GM12864 (cell line): ENCODE measurements around the gene PCDHGA10.
"Not testable (repeated sequence)": the region's sequence is repeated elsewhere in the genome, so short reads cannot be mapped to it uniquely, and the experiment has no call there.

ENCODE experiments used
- DNase-seq: peaks from one replicate; pipeline ENCODE4 v3.0.0-alpha.2; 2011; ENCODE audit warnings: low read depth
- H3K4me3 ChIP-seq: 2 replicates; pipeline ENCODE4 v1.5.1; 2011; ENCODE audit warnings: mild to moderate bottlenecking, low read depth, low read length, control low read depth
- TF ChIP-seq, protein P1 (sequence below): IDR thresholded peaks from 2 replicates; pipeline ENCODE4 v1.5.1; 2011; ENCODE audit warnings: low read depth, mild to moderate bottlenecking, moderate library complexity, low read length, control low read depth, inconsistent platforms; ENCODE audit errors: missing control alignments

The PCDHGA10 gene

DNA sequence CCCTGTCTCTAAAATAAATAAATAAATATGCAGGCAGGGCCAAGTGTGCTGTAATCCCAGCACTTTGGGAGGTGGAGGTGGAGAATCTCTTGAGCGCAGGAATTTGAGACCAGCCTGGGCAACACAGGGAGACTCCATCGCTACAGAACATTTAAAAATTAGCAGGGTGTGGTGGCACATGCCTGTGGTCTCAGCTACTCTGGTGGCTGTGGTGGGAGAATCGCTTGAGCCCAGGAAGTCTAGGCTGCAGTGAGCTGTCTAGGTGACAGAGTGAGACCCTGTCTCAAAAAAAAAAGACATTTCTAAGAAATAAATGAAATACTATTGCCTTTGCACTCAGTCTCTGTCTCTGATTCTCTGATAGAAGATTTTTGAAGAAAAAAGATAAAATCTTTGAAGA, 1.2 kb upstream of the PCDHGA10 start:
- no peak overlapping the region for H3K4me3 ChIP-seq
- TF ChIP-seq, protein P1, sequence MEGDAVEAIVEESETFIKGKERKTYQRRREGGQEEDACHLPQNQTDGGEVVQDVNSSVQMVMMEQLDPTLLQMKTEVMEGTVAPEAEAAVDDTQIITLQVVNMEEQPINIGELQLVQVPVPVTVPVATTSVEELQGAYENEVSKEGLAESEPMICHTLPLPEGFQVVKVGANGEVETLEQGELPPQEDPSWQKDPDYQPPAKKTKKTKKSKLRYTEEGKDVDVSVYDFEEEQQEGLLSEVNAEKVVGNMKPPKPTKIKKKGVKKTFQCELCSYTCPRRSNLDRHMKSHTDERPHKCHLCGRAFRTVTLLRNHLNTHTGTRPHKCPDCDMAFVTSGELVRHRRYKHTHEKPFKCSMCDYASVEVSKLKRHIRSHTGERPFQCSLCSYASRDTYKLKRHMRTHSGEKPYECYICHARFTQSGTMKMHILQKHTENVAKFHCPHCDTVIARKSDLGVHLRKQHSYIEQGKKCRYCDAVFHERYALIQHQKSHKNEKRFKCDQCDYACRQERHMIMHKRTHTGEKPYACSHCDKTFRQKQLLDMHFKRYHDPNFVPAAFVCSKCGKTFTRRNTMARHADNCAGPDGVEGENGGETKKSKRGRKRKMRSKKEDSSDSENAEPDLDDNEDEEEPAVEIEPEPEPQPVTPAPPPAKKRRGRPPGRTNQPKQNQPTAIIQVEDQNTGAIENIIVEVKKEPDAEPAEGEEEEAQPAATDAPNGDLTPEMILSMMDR, result no peak
- DNase-seq, result no peak

DNA sequence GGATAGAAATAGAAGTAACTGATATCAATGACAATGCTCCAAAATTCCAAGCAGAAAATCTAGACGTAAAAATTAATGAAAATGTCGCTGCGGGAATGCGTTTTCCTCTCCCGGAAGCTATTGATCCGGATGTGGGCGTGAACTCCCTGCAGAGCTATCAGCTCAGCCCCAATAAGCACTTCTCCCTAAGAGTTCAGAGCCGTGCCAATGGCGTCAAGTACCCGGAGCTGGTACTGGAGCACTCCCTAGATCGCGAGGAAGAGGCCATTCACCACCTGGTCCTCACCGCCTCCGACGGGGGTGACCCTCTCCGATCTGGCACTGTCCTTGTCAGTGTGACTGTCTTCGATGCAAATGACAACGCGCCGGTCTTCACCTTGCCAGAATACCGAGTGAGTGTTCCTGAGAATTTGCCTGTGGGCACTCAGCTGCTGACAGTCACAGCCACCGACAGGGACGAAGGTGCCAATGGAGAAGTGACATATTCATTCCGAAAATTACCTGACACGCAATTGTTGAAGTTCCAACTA, 818 bp downstream of the PCDHGA10 start:
- H3K4me3 ChIP-seq, result peak overlapping the region; percentile 77

GRCh38 chr5:141414548-141415274, 1.9 kb downstream of the PCDHGA10 start:
- not testable (repeated sequence) for H3K4me3 ChIP-seq, DNase-seq

More for the DNA sequence above, 818 bp downstream of the PCDHGA10 start:
- TF ChIP-seq, protein P1, result no peak
- DNase-seq, result no peak

GRCh38 chr5:141415275-141415618, 2.5 kb downstream of the PCDHGA10 start:
- DNase-seq, result not testable (repeated sequence)
- peak overlapping the region; percentile 37 for H3K4me3 ChIP-seq

GRCh38 chr5:141417494-141418172, 4.8 kb downstream of the PCDHGA10 start, which contains the start of gene PCDHGB7:
PCDHGB7 (plus strand) TSS chr5:141417677; CDS start chr5:141417860, 183 bp downstream.
- TF ChIP-seq, protein P1, result peak; percentile 78
- H3K4me3 ChIP-seq, result peak within 1 kb of the TSS; percentile 52
- not testable (repeated sequence) for DNase-seq

GRCh38 chr5:141419074-141419880, 6.5 kb downstream of the PCDHGA10 start:
- DNase-seq, result no peak
- TF ChIP-seq, protein P1, result no peak
- H3K4me3 ChIP-seq, result no peak overlapping the region

DNA sequence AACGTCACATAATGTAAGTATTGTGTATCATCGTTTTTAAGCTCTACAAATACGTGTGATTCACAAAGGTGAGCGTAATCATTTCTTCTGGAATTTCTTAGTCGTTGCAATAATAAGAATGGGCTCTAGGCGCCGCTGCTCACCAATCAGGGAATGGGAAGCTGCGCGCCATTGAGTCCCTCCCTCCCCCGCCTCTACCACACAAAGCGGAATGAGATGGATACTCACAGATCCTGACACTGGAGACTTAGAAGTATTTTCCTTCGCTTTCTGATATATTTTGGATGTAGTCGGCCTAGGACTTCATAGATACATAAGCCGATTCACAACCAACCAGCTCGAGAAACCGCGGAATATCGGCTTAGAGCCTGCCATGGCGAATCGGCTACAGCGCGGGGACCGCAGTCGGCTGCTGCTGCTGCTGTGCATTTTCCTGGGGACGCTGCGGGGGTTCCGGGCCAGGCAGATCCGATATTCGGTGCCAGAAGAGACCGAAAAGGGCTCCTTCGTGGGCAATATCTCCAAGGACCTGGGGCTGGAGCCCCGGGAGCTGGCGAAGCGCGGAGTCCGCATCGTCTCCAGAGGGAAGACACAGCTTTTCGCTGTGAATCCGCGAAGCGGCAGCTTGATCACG, 8.2 kb downstream of the PCDHGA10 start, which contains the start of gene PCDHGA11:
TSS of gene PCDHGA11 (plus strand) at position 197 of the 634 bp plus-strand sequence. CDS start at position 374, 177 bp downstream.
- TF ChIP-seq, protein P1, result peak; percentile 65
- H3K4me3 ChIP-seq, result peak within 1 kb of the TSS; percentile 70
- DNase-seq, result no peak
